HG03064 (cell line): ENCODE results near the gene C1QTNF7.

Experiments used
- ATAC-seq: cut with Tn5 transposase; IDR thresholded peaks from one replicate; pipeline ENCODE4 v1.9.1; 2021; ENCODE audit warnings: low read depth; ENCODE audit not compliant: unreplicated experiment

C1QTNF7 gene

GRCh38 chr4:15413010-15413622, 14.7 kb upstream of the C1QTNF7 start:
- no peak for ATAC-seq

- ATAC-seq: no peak
These were observed 14.2 kb upstream of the C1QTNF7 start for GRCh38 chr4:15413623-15414019.

GRCh38 chr4:15414551-15415091, 13.2 kb upstream of the C1QTNF7 start:
- no peak for ATAC-seq

GRCh38 chr4:15416357-15417232, 11.2 kb upstream of the C1QTNF7 start:
- ATAC-seq: no peak

GRCh38 chr4:15417233-15417660, 10.6 kb upstream of the C1QTNF7 start:
- no peak for ATAC-seq

GRCh38 chr4:15418956-15419355, 8.9 kb upstream of the C1QTNF7 start:
- no peak for ATAC-seq

- ATAC-seq: no peak
These were observed 7.2 kb upstream of the C1QTNF7 start for GRCh38 chr4:15420642-15421041.

- no peak for ATAC-seq
These were observed 4.5 kb upstream of the C1QTNF7 start for GRCh38 chr4:15423285-15423711.

- ATAC-seq: no peak
These were observed 2.3 kb upstream of the C1QTNF7 start for GRCh38 chr4:15425520-15425919.

- ATAC-seq: no peak
These were observed 672 bp upstream of the C1QTNF7 start for GRCh38 chr4:15427161-15427560.

- no peak for ATAC-seq
These were observed 778 bp downstream of the C1QTNF7 start for GRCh38 chr4:15428611-15429010.

- ATAC-seq: no peak
These were observed 6.3 kb downstream of the C1QTNF7 start for GRCh38 chr4:15434091-15434490.

GRCh38 chr4:15434676-15435075, 6.8 kb downstream of the C1QTNF7 start:
- no peak for ATAC-seq

GRCh38 chr4:15436513-15436912, 8.7 kb downstream of the C1QTNF7 start:
- ATAC-seq: no peak

- no peak for ATAC-seq
These were observed 11.2 kb downstream of the C1QTNF7 start for GRCh38 chr4:15438939-15439524.

- no peak for ATAC-seq
These were observed 15.7 kb downstream of the C1QTNF7 start for GRCh38 chr4:15443371-15444160.

- ATAC-seq: no peak
These were observed 16.4 kb downstream of the C1QTNF7 start for GRCh38 chr4:15444276-15444675.

GRCh38 chr4:15444879-15445547, 17.2 kb downstream of the C1QTNF7 start:
- no peak for ATAC-seq

- ATAC-seq: no peak
These were observed 23.5 kb downstream of the C1QTNF7 start for GRCh38 chr4:15451181-15451865.
